Stomach (tissue), 4 donors: ENCODE data around the gene OCA2.

Experiments used
- CTCF ChIP-seq, 7 experiments: fragments of 450-650 bp in 4 of 7; fragments of 200-600 bp in 3 of 7; sonication (generic) in 3 of 7; IDR thresholded peaks; one replicate each; pipeline ENCODE4 v1.5.1; 2016 to 2019; ENCODE audit warnings: antibody characterized with exemption in 7 of 7, control low read depth in 2 of 7, mild to moderate bottlenecking in 1 of 7
- POLR2A ChIP-seq, 4 donors: fragments of 450-650 bp; IDR thresholded peaks; one replicate each; pipeline ENCODE4 v1.6.1; 2016; ENCODE audit warnings: antibody characterized with exemption in 4 of 4, control low read depth in 2 of 4, mild to moderate bottlenecking in 1 of 4, moderate library complexity in 1 of 4

- no peak for TF ChIP-seq CTCF (IDR thresholded peaks at IDR 0.05)
- no peak for TF ChIP-seq POLR2A (IDR thresholded peaks at IDR 0.05)
Observed at GRCh38 chr15:28022961-28023360, 76.2 kb downstream of the OCA2 start.
